WTC11 (cell line): ENCODE results near the gene IGSF6. TPM values are rescaled to one million over a fixed set of nuclear protein-coding genes. Genes with fewer than 3 reads are reported as not detected.

ENCODE experiments used
- ATAC-seq: fragments of 200-7000 bp; cut with Tn5 transposase; 2 replicates; pipeline ENCODE4 v1.10.0; 2021; ENCODE audit warnings: mild to moderate bottlenecking, moderate library complexity
- CTCF ChIA-PET: fragments of 300-600 bp; sonication (Branson Sonifier 250); formaldehyde crosslinking; loops from one replicate; lab custom pipeline; 2021; ENCODE audit warnings: antibody characterized with exemption; lab: Charles Lee
- POLR2A ChIA-PET: fragments of 350-600 bp; sonication (Branson Sonifier 250); formaldehyde crosslinking; loops from one replicate; lab custom pipeline; 2021; ENCODE audit warnings: antibody characterized with exemption; lab: Charles Lee
- DNase-seq: peaks from one replicate; pipeline ENCODE4 v3.0.0; 2021; ENCODE audit warnings: low spot score
- H3K27ac Mint-ChIP-seq: 2 replicates; pipeline ENCODE4 v1.8.0; 2021; ENCODE audit warnings: mixed read lengths
- H3K27me3 Mint-ChIP-seq: 2 replicates; pipeline ENCODE4 v1.8.0; 2021; ENCODE audit warnings: low read depth, mild to moderate bottlenecking, moderate library complexity, mixed read lengths
- H3K36me3 Mint-ChIP-seq: 2 replicates; pipeline ENCODE4 v1.8.0; 2021; ENCODE audit warnings: mixed read lengths
- H3K4me1 Mint-ChIP-seq: 2 replicates; pipeline ENCODE4 v1.8.0; 2022; ENCODE audit warnings: mixed read lengths
- H3K4me3 Mint-ChIP-seq: 2 replicates; pipeline ENCODE4 v1.8.0; 2021; ENCODE audit warnings: mild to moderate bottlenecking, moderate library complexity, mixed read lengths
- H3K9me3 Mint-ChIP-seq: 2 replicates; pipeline ENCODE4 v1.8.0; 2021; ENCODE audit warnings: mixed read lengths
- CBFB ChIP-seq: sonication (generic); formaldehyde crosslinking; IDR thresholded peaks from 2 replicates; pipeline ENCODE4 v1.8.1; 2022; ENCODE audit warnings: mild to moderate bottlenecking, low read depth, missing genetic modification reagents
- CREB1 ChIP-seq: sonication (generic); formaldehyde crosslinking; IDR thresholded peaks from 2 replicates; pipeline ENCODE4 v1.8.0; 2023; ENCODE audit warnings: mild to moderate bottlenecking, missing genetic modification reagents
- FOXK1 ChIP-seq: sonication (generic); formaldehyde crosslinking; IDR thresholded peaks from 2 replicates; pipeline ENCODE4 v1.8.0; 2022; ENCODE audit warnings: mild to moderate bottlenecking, moderate library complexity, missing genetic modification reagents
- FOXP4 ChIP-seq: sonication (generic); formaldehyde crosslinking; IDR thresholded peaks from 2 replicates; pipeline ENCODE4 v1.8.0; 2022; ENCODE audit warnings: mild to moderate bottlenecking, missing genetic modification reagents
- MAX ChIP-seq: sonication (generic); formaldehyde crosslinking; IDR thresholded peaks from 2 replicates; pipeline ENCODE4 v1.8.0; 2022; ENCODE audit warnings: mild to moderate bottlenecking, missing genetic modification reagents
- PRDM15 ChIP-seq: sonication (generic); formaldehyde crosslinking; IDR thresholded peaks from 2 replicates; pipeline ENCODE4 v1.8.0; 2022; ENCODE audit warnings: missing genetic modification reagents
- RORB ChIP-seq: fragments of 250-450 bp; sonication (Bioruptor Pico); IDR thresholded peaks from 2 replicates; pipeline ENCODE4 v1.9.0; 2021; ENCODE audit warnings: mild to moderate bottlenecking
- SOX15 ChIP-seq: fragments of 250-450 bp; sonication (Bioruptor Pico); IDR thresholded peaks from 2 replicates; pipeline ENCODE4 v1.9.0; 2021; ENCODE audit warnings: mild to moderate bottlenecking
- USF2 ChIP-seq: sonication (generic); formaldehyde crosslinking; IDR thresholded peaks from 2 replicates; pipeline ENCODE4 v1.8.1; 2023; ENCODE audit warnings: mild to moderate bottlenecking, missing genetic modification reagents, moderate library complexity
- ZNF281 ChIP-seq: sonication (generic); formaldehyde crosslinking; IDR thresholded peaks from 2 replicates; pipeline ENCODE4 v1.8.0; 2023; ENCODE audit warnings: mild to moderate bottlenecking, missing genetic modification reagents
- ZNF396 ChIP-seq: fragments of 250-450 bp; sonication (Bioruptor Pico); IDR thresholded peaks from 2 replicates; pipeline ENCODE4 v1.8.0; 2021; ENCODE audit warnings: mild to moderate bottlenecking, moderate library complexity, borderline replicate concordance
- ZNF423 ChIP-seq: fragments of 250-450 bp; sonication (Bioruptor Pico); IDR thresholded peaks from 2 replicates; pipeline ENCODE4 v2.1.2; 2022; ENCODE audit warnings: mild to moderate bottlenecking, moderate library complexity
- total RNA-seq: library from RNA; stranded (reverse); gene quantifications from 3 replicates; pipeline ENCODE4 v1.2.3, GENCODE V29; 2021
- TF ChIP-seq, protein P1 (sequence below): fragments of 250-450 bp; sonication (Bioruptor Pico); IDR thresholded peaks from 2 replicates; pipeline ENCODE4 v1.9.0; 2021; ENCODE audit warnings: mild to moderate bottlenecking
- TF ChIP-seq, protein P2 (sequence below): fragments of 250-450 bp; sonication (Bioruptor Pico); IDR thresholded peaks from 2 replicates; pipeline ENCODE4 v1.9.0; 2021; ENCODE audit warnings: moderate library complexity, mild to moderate bottlenecking, inconsistent platforms, borderline replicate concordance

Gene IGSF6
- total RNA-seq, 1 experiment from 2014 or later: not detected

DNA sequence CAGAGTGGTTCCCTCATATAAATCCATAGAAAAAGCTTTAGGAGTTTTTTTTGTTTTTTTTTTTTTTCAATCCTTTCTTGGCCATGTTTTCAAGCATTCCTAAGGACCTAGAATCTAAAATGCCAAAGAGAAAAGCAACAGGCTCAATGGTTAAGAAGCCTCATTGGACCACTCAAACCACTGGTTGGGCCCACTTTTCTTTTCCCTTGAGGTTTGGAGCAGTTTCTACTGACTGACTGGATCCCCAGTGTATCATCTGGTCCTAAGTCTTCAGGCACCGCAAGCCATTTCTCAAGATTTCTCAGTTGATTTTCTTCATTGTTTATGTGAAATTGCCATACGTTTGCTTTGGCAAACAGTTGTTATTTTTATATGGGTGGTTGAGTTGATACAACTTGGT is 38.6 kb downstream of the IGSF6 start (continued):
- TF ChIP-seq, protein P1, sequence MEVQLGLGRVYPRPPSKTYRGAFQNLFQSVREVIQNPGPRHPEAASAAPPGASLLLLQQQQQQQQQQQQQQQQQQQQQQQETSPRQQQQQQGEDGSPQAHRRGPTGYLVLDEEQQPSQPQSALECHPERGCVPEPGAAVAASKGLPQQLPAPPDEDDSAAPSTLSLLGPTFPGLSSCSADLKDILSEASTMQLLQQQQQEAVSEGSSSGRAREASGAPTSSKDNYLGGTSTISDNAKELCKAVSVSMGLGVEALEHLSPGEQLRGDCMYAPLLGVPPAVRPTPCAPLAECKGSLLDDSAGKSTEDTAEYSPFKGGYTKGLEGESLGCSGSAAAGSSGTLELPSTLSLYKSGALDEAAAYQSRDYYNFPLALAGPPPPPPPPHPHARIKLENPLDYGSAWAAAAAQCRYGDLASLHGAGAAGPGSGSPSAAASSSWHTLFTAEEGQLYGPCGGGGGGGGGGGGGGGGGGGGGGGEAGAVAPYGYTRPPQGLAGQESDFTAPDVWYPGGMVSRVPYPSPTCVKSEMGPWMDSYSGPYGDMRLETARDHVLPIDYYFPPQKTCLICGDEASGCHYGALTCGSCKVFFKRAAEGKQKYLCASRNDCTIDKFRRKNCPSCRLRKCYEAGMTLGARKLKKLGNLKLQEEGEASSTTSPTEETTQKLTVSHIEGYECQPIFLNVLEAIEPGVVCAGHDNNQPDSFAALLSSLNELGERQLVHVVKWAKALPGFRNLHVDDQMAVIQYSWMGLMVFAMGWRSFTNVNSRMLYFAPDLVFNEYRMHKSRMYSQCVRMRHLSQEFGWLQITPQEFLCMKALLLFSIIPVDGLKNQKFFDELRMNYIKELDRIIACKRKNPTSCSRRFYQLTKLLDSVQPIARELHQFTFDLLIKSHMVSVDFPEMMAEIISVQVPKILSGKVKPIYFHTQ (CRISPR knock-in tag): no peak
- TF ChIP-seq FOXP4 (CRISPR knock-in tag): no peak

GRCh38 chr16:21613361-21613760 is 39.0 kb downstream of the IGSF6 start:
- Mint-ChIP-seq H3K27me3 (no peaks in the 10 kb centered on the region), H3K9me3 (no peaks in the 10 kb centered on the region), H3K27ac (no peak overlapping the region), H3K4me3 (no peak overlapping the region), H3K36me3 (peaks cover 11% of the 10 kb centered on the region), H3K4me1 (peaks cover 46% of the 10 kb centered on the region)
- ATAC-seq: no peak
- no peak for DNase-seq
- CTCF ChIA-PET: no interaction called here
- TF ChIP-seq USF2 (CRISPR knock-in tag): no peak
- TF ChIP-seq, all 79 proteins: peak for 0
- POLR2A ChIA-PET: no interaction called here

DNA sequence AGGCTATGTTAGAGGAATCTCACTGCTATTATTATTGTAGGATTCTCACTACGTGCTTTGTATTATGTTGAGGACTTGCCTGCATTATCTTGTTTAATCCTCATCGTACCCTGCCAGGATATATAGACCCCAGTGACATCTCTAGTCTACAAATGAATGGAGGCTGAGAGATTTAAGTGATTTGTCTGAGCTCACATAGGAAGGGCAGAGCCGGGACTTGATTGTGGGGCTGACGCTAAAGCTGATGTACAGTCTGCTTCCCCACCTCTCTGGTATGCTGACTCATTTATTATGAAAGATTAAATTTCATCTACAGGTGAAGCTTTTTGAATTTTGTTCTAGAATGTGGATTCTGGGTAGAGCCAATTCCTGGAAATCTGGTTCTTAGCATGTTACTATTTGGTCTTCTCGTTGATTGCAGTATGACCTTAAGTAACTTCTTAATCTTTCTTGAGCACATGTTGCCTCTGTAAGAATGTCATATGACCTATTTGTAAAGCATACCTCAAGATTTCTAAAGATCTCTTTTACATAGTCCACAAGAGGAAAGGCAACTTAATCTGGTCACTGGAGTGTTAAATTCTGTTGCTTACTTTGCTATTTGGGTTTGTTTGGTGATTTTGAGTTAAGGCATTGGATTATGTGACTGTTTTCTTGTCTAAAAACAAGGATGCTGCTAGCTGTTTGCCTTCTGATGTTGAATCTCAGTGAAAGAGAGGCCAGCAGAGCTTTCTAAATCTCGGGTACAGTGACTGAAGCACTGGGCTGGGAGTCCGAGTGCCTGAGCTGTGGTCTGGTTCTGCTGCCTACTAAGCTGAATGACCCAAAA is 40.6 kb downstream of the IGSF6 start:
- Mint-ChIP-seq H3K27ac (peak overlapping the region; percentile 52), H3K36me3 (peaks cover 6% of the 10 kb centered on the region), H3K27me3 (no peaks in the 10 kb centered on the region), H3K4me3 (no peak overlapping the region), H3K9me3 (no peaks in the 10 kb centered on the region)
- POLR2A ChIA-PET: no interaction called here
- no peak for TF ChIP-seq MAX
- no peak for TF ChIP-seq ZNF396 (CRISPR knock-in tag)
- TF ChIP-seq CBFB (CRISPR knock-in tag): no peak
- TF ChIP-seq, all 79 proteins: peak for 0
- CTCF ChIA-PET: interaction anchor here (1.1 to 1.5 kb wide), 2 partner anchors 20 to 29 kb away, joined by 3 read pairs; no protein-coding TSS in a partner anchor
- ATAC-seq: no peak; the same call in 1 of the 2 replicates
- H3K4me1 Mint-ChIP-seq: peaks cover 55% of the 10 kb centered on the region
- no peak for DNase-seq

GRCh38 chr16:21611198-21611555 is 41.2 kb downstream of the IGSF6 start:
- DNase-seq (no peak), ATAC-seq (no peak)
- Mint-ChIP-seq H3K27ac (no peak overlapping the region), H3K27me3 (no peaks in the 10 kb centered on the region), H3K4me1 (peaks cover 55% of the 10 kb centered on the region), H3K9me3 (no peaks in the 10 kb centered on the region), H3K4me3 (no peak overlapping the region), H3K36me3 (peaks cover 6% of the 10 kb centered on the region)
- CTCF ChIA-PET: interaction anchor here (0.5 to 1.5 kb wide), 3 partner anchors 19 to 543 kb away, joined by 3 read pairs; no protein-coding TSS in a partner anchor
- POLR2A ChIA-PET: no interaction called here
- TF ChIP-seq ZNF423 (CRISPR knock-in tag) (no peak), RORB (CRISPR knock-in tag) (no peak), SOX15 (CRISPR knock-in tag) (no peak), FOXK1 (CRISPR knock-in tag) (no peak), PRDM15 (CRISPR knock-in tag) (no peak), CREB1 (CRISPR knock-in tag) (no peak), ZNF281 (no peak)
- TF ChIP-seq, protein P2, sequence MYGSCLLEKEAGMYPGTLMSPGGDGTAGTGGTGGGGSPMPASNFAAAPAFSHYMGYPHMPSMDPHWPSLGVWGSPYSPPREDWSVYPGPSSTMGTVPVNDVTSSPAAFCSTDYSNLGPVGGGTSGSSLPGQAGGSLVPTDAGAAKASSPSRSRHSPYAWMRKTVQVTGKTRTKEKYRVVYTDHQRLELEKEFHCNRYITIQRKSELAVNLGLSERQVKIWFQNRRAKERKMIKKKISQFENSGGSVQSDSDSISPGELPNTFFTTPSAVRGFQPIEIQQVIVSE (CRISPR knock-in tag): no peak
